Heart right ventricle (tissue), 16 donors: Measurements from ENCODE around the gene FCN1. TPM values are rescaled to one million over a fixed set of nuclear protein-coding genes. Genes with fewer than 3 reads are reported as not detected.

Source experiments
- ATAC-seq, 8 donors: fragments of 200-7000 bp; cut with Tn5 transposase; one replicate each; pipeline ENCODE4 v1.9.1; 2020; ENCODE audit warnings: mild to moderate bottlenecking in 8 of 8, moderate library complexity in 8 of 8, moderate number of reproducible peaks in 1 of 8
- DNase-seq, 2 donors: peaks; one replicate each; pipeline ENCODE4 v3.0.0-alpha.2; 2020
- H3K27ac ChIP-seq, 10 donors: fragments of 200-600 bp; sonication (generic) in 2 of 10; one replicate each; pipeline versions ENCODE4 v1.5.0 to v1.8.0; 2020 to 2022; ENCODE audit warnings: mild to moderate bottlenecking in 3 of 10
- H3K27me3 ChIP-seq, 7 donors: fragments of 200-600 bp; one replicate each; pipeline ENCODE4 v1.8.0; 2021 to 2022; ENCODE audit warnings: mild to moderate bottlenecking in 2 of 7
- H3K36me3 ChIP-seq, 9 donors: fragments of 200-600 bp; sonication (generic) in 1 of 9; one replicate each; pipeline versions ENCODE4 v1.5.0 to v1.8.0; 2020 to 2022; ENCODE audit warnings: mild to moderate bottlenecking in 2 of 9
- H3K4me1 ChIP-seq, 9 donors: fragments of 200-600 bp; sonication (generic) in 1 of 9; one replicate each; pipeline versions ENCODE4 v1.5.0 to v1.8.0; 2020 to 2022; ENCODE audit warnings: mild to moderate bottlenecking in 4 of 9
- H3K4me3 ChIP-seq, 10 donors: fragments of 200-600 bp; sonication (generic) in 2 of 10; one replicate each; pipeline versions ENCODE4 v1.5.0 to v1.8.0; 2020 to 2022; ENCODE audit warnings: mild to moderate bottlenecking in 7 of 10, moderate library complexity in 2 of 10
- H3K9me3 ChIP-seq, 11 donors: fragments of 200-600 bp in 10 of 11; sonication (generic) in 2 of 11; one replicate each; pipeline versions ENCODE4 v1.5.0 to v1.8.0; 2013 to 2022; ENCODE audit warnings: mild to moderate bottlenecking in 2 of 11, control low read depth in 1 of 11, moderate library complexity in 1 of 11
- WGBS, 2 donors: extraction: QIAGEN DNeasy Blood & Tissue Kit; methylation state at CpG; one replicate each; pipeline ENCODE4 v1.1.7; 2013; ENCODE audit warnings: inconsistent platforms in 1 of 2; 5-methylcytosine and 5-hydroxymethylcytosine counted together
- intact Hi-C, 10 donors: fragments of 100-400 bp; cut with DNase I; formaldehyde crosslinking; loops; one replicate each; pipeline versions ENCODE4 v1.11.1 to v1.14.2; 2022
- polyA plus RNA-seq, 2 donors: library from polyadenylated mRNA; stranded (reverse); fragments of 200-250 nt; gene quantifications; one replicate each; pipeline ENCODE4 v1.2.3, GENCODE V29; 2013
- total RNA-seq, 10 donors: library from RNA; stranded (reverse); fragmentation: NEBNext Ultra II Directional in 3 of 10; extraction: Animal tissue kit (Norgen Biotek cat#: 25700) in 3 of 10; gene quantifications; one replicate each; pipeline versions ENCODE4 v1.2.1 to v1.2.4, GENCODE V29; 2021 to 2023
- TF ChIP-seq, protein P1 (sequence below), 9 donors: fragments of 200-600 bp; sonication (generic) in 2 of 9; IDR thresholded peaks; one replicate each; pipeline versions ENCODE4 v1.5.0 to v1.8.0; 2021 to 2022; ENCODE audit warnings: antibody characterized with exemption in 9 of 9, mild to moderate bottlenecking in 5 of 9, moderate library complexity in 1 of 9
- donor health status: Arrhythmogenic right ventricular cardiomyopathy.
- donor health status: ischemic (EF 13 %, LVEDD 7.1; RV severe dilation, severe dysfunction).
- donor health status: healthy with polysubstance abuse.
- donor health status: DM: no; HTN: yes; CAD: no.
- donor health status: DM: no; HTN: no; CAD: no.
- donor health status: ischemic (EF 25% LVEDD 6.9; RV normal size, moderate dysfunction).
- donor health status: ischemic (EF 25% LVEDD 5.7; RV mildly dilated, moderate dysfunction).
- donor health status: healthy.
- donor health status: DM: yes; HTN: yes; CAD: no.
- donor health status: Ischemic cardiomyopathy.
- donor health status: ischemic (EF 35%, LVEDD 5.7; RV mildly dilated, moderate dysfunction).
- donor health status: nonischemic (EF 11% LVEDD 7.7; RV severe dilation, severe dysfunction).
- donor health status: DM: yes; HTN: yes; CAD: no.
- donor health status: PGD.
- donor health status: ischemic (EF 29% LVEDD 5.4; RV normal size, mild dysfunction).
- donor health status: nonischemic (EF 23%, LVEDD 6.1; RV moderate dilation, normal function).

FCN1 gene
- total and polyA plus RNA-seq, 12 donors, result 0.97 to 64.7 (median 2.7) TPM

DNA sequence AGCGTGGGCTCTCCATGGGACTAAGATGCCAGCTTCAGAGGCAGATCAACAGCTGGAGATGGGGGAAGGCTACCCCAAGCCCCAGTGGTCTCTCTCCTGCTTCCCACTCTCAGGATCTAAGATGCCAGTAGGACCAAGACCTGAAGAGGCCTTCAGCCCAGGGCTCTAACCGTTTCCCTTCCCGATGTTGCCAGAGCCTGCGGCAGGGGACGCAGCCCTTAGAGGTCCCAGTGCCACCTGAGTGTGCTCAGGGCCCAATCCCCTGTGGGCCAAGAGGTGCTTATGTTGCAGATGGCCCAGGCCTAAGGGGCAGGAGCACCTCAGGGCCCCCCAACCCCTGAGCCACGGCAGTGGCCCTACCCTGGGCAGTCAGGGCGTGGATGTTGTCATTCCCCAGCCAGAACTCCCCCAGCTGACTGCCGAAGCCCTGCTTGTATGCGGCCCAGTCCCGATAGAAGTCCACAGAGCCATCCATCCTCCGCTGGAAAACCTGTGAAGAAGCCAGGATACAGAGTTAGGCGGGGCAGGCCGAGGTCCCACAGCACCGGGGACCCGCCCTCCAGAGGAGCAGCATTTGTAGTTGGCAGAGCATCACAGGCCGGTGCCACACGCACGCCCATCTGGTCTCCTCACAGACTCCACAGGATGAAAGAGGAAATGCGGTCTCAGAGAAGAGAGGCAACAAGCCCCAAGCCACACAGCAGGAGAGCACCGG lies 5.4 kb downstream of the FCN1 start:
- ATAC-seq (no peak), DNase-seq (no peak)
- H3K4me1 ChIP-seq, result peaks cover 0 to 6% (median 0%) of the 10 kb centered on the region in 9 donors
- peaks cover 0 to 14% (median 0%) of the 10 kb centered on the region in 9 donors for H3K36me3 ChIP-seq
- intact Hi-C loops, result no loop called here
- H3K27ac ChIP-seq, result no peak overlapping the region
- 93 to 94% methylated on average over 20 of the region's 20 CpGs for WGBS, 2 donors
- no peak overlapping the region for H3K4me3 ChIP-seq
- no peaks in the 10 kb centered on the region for H3K9me3 ChIP-seq
- peaks cover 0 to 32% (median 7%) of the 10 kb centered on the region in 7 donors for H3K27me3 ChIP-seq
- TF ChIP-seq, protein P1, sequence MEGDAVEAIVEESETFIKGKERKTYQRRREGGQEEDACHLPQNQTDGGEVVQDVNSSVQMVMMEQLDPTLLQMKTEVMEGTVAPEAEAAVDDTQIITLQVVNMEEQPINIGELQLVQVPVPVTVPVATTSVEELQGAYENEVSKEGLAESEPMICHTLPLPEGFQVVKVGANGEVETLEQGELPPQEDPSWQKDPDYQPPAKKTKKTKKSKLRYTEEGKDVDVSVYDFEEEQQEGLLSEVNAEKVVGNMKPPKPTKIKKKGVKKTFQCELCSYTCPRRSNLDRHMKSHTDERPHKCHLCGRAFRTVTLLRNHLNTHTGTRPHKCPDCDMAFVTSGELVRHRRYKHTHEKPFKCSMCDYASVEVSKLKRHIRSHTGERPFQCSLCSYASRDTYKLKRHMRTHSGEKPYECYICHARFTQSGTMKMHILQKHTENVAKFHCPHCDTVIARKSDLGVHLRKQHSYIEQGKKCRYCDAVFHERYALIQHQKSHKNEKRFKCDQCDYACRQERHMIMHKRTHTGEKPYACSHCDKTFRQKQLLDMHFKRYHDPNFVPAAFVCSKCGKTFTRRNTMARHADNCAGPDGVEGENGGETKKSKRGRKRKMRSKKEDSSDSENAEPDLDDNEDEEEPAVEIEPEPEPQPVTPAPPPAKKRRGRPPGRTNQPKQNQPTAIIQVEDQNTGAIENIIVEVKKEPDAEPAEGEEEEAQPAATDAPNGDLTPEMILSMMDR (IDR thresholded peaks at IDR 0.05), result no peak

DNA sequence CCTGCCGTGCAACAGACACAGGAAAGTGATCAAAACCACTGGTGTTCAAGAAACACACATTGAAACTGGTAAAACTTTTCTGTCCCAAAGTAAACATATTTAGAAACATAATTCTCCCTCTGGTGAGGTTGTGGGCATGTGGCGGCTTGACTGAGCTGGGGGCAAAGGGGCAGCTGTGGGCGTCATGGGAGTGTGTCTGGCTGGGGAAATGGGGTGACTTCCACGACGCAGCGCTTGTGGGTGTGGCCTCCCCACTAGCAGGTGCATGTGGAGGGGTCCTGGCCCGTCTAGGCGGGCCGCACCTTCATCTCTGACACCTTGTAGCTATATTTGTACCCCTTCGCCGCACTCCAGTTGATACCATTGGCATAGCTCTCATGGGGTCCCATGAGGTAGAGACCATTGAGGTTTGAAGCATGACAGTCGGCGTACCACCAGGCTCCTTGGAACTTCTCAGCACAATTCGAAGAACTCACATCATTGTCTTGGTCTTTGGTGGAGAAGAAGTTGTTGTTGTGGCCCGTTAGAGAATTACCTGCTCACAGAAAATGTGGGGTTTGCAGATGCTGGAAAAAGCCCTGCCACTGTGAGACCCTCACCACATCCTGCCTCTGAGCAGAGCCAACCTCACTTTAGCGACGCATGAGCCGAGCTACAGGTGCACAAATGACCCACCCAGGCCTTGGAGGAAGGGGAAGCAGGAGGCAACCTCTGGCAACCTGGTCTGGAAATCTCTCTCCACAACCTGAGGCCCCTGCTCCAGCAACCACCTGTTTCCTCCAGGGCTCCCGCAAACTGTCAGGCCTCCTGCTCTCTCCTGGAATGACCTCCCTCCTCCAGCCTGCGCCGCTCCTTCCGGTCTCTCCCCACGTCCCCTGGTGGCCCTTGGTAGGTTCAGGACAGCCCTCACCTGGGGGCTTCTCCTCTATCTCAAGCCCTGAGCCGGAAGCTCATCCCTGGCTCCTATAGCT lies 7.9 kb downstream of the FCN1 start:
- H3K27ac ChIP-seq, result no peak overlapping the region
- H3K4me3 ChIP-seq, result no peak overlapping the region
- H3K27me3 ChIP-seq, result peaks cover 0 to 12% (median 0%) of the 10 kb centered on the region in 7 donors
- H3K4me1 ChIP-seq, result no peaks in the 10 kb centered on the region
- TF ChIP-seq, protein P1 (IDR thresholded peaks at IDR 0.05), result no peak
- intact Hi-C loops, result no loop called here
- WGBS, 2 donors, result 87 to 90% methylated on average over 24 of the region's 24 CpGs
- no peaks in the 10 kb centered on the region for H3K9me3 ChIP-seq
- peaks cover 0 to 14% (median 0%) of the 10 kb centered on the region in 9 donors for H3K36me3 ChIP-seq
- ATAC-seq (no peak), DNase-seq (no peak)

DNA sequence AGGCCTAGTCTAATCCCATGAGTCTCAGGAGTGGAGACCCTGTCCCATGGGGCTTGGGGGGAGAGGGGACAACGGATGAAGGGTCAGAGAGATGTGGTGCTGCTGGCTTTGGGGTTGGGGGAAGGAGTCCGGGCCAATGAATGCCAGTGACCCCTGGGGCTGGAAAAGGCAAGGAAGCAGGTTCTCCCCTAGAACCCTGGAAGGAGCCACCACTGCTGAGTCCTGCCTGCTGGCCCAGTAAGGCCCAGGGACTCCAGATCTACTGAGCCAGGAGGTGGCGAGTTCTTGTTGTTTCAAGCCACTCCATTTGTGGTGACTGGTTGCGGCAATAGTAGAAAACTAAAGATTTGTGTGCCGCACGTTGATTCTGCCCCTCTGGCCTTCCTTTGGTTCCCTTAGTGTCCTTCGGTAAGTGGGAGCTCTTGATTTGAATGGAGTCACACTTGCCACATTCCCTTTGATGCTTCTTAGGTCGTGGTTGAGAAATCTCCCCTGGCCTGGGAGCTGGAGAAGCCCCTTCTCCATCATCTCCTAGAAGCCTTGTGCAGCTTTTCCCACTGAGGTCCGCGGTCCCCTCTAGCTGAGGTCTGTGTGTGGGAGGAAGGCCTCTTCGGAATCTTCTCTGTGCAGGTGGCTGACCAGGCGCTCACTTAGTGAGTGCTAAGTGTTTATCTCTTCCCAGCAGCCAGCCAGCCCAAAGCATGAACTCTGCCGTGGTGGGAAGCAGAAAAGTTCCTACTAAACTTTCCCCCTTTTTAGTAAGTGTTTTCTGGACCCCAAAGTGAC lies 9.0 kb downstream of the FCN1 start:
- Histone ChIP-seq H3K27me3 (peaks cover 0 to 9% (median 0%) of the 10 kb centered on the region in 7 donors), H3K9me3 (no peaks in the 10 kb centered on the region), H3K4me1 (no peaks in the 10 kb centered on the region), H3K36me3 (peaks cover 0 to 11% (median 0%) of the 10 kb centered on the region in 9 donors), H3K4me3 (no peak overlapping the region), H3K27ac (no peak overlapping the region)
- TF ChIP-seq, protein P1 (IDR thresholded peaks at IDR 0.05), result no peak
- WGBS, 2 donors, result 80 to 89% methylated on average over 13 of the region's 13 CpGs
- no peak for ATAC-seq
- intact Hi-C loops, result no loop called here
- no peak for DNase-seq

DNA sequence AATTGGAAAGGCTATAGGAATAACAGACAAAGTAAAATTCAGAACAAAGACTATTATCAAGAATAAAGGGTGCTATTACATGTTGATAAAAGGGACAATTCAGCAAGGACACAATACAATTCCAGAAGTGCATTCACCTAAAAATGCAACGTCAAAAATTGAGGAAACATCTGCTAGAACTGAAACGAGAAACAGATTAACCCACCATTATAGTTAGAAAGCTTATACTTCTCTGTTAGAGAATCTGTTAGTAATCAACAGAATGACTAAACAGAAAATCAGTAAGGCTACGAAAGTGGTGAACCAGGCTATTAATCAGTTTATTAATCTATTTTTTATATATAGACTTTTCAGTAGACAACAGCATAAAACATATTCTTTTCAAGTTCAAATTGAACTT lies 14.8 kb downstream of the FCN1 start:
- TF ChIP-seq, protein P1 (IDR thresholded peaks at IDR 0.05), result no peak
- no peak for DNase-seq
- H3K9me3 ChIP-seq, result peaks cover 0 to 14% (median 6%) of the 10 kb centered on the region in 11 donors
- H3K36me3 ChIP-seq, result no peaks in the 10 kb centered on the region
- peak overlapping the region in 3 of 10 donors; percentile 6 to 51 (median 45) for H3K27ac ChIP-seq
- no peak for ATAC-seq
- intact Hi-C loops, result loop anchor here in 1 of 10 donors (1.0 kb wide), 1 partner anchor 120 kb away; no protein-coding TSS in a partner anchor
- no peak overlapping the region for H3K4me3 ChIP-seq
- H3K4me1 ChIP-seq, result peaks cover 0 to 9% (median 3%) of the 10 kb centered on the region in 9 donors
- 54 to 61% methylated on average over 3 of the region's 3 CpGs for WGBS, 2 donors
- no peaks in the 10 kb centered on the region for H3K27me3 ChIP-seq
